NCI-H226 (cell line): ENCODE results near the gene DMD.

Experiments used
- DNase-seq: peaks from one replicate; pipeline ENCODE4 v3.0.0-alpha.2; 2015

Gene DMD

DNA sequence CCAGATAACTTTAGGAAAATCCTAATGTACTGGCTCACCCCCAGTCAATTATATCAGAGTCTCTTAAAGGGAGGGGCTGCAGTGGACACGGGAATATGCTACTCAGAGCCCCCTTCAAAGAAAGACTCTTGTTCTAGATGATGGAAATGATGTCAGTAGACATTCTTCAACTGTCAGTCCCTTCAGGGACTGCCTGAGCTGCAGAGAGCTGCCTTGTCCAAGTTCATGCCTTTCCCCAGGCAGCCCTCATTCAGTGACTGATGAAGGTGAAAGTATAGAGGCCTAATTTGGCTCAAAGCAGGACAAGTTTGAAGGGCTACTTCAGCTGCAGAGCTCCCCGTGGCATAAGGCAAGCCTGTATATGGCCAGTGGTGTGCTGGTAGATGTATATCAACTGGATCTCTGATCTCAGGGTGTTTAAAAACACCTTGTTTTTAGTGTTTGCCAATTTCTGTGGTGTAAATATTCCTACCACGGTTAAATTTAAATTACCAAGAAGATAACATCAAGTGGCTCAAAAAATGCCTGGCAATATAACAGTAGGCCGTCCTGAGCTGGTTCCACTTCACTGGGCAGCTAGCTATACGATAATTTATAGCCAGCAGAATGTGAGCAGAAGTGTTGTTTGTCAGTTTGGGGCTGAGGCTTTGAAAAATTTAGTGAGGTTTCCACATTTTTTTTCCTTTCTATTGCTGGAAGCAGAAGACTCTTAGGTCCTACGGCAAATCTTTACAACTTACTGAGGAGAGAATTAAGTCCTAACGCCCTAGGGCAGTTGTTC, 1390.7 kb downstream of the DMD start:
- no peak for DNase-seq

- no peak for DNase-seq
Measured at GRCh38 chrX:31819455-31819854, 1391.9 kb downstream of the DMD start.

- no peak for DNase-seq
Measured at GRCh38 chrX:31811106-31811505, 1400.2 kb downstream of the DMD start.

GRCh38 chrX:31808357-31808756, 1403.0 kb downstream of the DMD start:
- DNase-seq = no peak

DNA sequence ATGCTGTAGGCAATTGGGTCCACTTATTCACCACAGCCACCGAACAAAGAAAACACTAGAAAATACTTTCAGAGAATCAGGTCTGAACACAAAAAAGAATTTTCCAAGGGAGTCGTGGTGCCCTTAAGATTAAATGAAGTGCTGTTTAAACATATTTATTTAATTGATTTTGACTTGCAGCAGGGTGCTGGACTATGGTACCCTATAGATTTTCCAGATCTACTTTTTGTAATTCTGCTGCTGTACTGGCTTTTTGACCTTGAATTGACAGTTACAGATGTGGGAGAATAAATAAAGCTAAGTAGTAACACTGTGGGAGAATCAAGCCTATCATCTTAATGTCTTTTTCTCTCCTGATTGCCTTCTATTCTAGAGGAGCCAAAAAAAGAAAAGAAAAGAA, 1404.2 kb downstream of the DMD start:
- no peak for DNase-seq

GRCh38 chrX:31805781-31806180, 1405.6 kb downstream of the DMD start:
- DNase-seq = no peak

- no peak for DNase-seq
Measured at GRCh38 chrX:31800219-31800618, 1411.1 kb downstream of the DMD start.

DNA sequence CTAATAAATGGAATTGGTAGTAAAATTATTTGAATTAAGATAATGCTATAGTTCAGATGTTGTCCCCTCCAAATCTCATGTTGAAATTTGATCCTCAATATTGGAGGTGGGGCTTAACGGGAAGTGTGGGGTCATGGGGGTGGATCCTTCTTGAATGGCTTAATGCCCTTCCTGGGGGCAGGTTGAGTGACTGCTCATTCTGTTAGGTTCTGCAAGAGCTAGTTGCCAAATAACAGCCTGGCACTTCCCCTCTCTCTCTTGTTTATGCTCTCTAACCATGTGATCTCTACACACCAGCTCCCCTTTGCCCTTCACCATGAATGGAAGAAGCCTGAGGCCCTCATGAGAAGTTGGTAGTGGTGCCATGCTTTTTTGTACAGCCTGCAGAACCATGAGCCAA, 1414.7 kb downstream of the DMD start:
- no peak for DNase-seq

DNA sequence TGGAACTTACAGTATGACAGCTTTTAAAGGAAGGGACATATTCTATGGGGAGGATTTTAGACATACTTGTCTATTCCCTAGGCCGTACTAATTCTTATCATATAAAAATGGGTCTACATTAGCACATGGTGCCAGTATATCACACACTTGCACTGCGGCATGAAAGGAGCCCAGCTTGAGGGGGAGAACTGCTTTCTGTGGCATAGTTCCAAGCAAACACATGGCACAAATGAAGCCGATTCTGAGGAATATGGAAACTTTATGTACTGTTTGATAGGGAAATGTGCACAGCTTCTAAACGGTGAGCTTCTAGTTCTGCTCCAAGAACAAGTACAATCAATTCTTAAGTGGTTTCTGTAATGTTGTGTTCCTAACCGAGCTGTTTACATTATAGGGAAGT, 1463.9 kb downstream of the DMD start:
- DNase-seq = no peak

- no peak for DNase-seq
Measured at GRCh38 chrX:31743004-31743403, 1468.3 kb downstream of the DMD start.

GRCh38 chrX:31717474-31717873, 1493.9 kb downstream of the DMD start:
- no peak for DNase-seq

GRCh38 chrX:31715675-31716074, 1495.7 kb downstream of the DMD start:
- DNase-seq = no peak

GRCh38 chrX:31714797-31715196, 1496.6 kb downstream of the DMD start:
- no peak for DNase-seq

DNA sequence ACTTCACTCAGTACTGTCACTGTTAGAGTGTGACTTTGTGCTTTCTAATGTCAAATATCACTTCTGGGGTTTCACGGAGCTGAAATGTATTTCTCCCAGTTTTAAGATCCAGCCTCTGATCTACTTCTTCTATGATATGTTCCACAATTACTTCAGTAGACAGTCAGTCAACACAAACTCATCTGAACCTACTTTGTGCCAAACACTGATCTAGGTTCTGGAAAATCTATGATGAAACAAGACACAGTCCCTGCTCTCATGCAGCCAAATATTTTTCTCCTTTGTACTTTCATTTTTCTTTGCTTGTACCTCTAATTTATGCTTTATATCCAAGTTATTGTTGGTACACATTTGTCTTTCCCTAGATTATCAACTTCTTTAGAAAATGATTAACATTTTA, 1498.2 kb downstream of the DMD start:
- no peak for DNase-seq

DNA sequence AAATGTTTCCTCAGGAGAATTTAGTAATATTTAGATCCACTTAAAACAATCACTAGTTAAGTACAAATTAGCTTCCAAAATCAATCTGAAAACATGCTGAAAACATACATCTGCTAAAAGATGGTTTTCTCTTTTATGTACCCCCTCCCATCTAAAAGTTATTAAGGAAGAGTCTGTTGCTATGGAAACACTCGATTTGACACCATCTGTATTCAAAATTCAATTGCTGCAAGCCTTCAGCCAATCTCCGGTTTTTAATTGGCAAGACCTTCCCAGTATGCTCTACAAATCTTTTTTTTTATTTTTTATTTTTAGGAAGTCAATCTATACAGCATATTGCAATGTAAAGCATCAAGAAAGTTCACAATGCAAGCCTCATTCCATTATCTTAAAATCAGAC, 1500.2 kb downstream of the DMD start:
- no peak for DNase-seq

GRCh38 chrX:31708116-31708515, 1503.2 kb downstream of the DMD start:
- DNase-seq = peak; percentile 71

DNA sequence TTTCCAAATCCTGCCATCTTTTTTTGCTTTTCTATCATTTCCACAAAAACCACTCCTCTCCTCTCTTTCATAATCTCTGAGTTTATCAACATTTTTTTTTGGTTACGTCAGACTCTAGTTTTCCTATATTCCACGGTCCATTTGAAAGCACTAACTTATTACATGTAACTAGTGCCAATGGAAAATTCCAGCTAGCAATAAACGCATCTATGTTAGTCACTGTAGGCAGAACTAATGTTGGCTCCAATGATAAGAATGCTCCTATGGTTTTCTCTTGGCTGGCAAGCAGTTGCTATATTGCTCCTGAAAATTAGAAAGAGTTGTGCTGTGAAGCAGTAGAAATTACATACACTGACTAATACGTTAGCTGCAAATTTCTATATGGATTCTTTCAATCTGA, 1504.9 kb downstream of the DMD start:
- DNase-seq = peak; percentile 76

GRCh38 chrX:31705816-31706215, 1505.5 kb downstream of the DMD start:
- DNase-seq = no peak

GRCh38 chrX:31704938-31705337, 1506.4 kb downstream of the DMD start:
- no peak for DNase-seq

GRCh38 chrX:31702222-31702621, 1509.1 kb downstream of the DMD start:
- DNase-seq = no peak

- DNase-seq = no peak
Measured at GRCh38 chrX:31697294-31697916, 1513.9 kb downstream of the DMD start.

- no peak for DNase-seq
Measured at GRCh38 chrX:31679861-31680260, 1531.5 kb downstream of the DMD start.

DNA sequence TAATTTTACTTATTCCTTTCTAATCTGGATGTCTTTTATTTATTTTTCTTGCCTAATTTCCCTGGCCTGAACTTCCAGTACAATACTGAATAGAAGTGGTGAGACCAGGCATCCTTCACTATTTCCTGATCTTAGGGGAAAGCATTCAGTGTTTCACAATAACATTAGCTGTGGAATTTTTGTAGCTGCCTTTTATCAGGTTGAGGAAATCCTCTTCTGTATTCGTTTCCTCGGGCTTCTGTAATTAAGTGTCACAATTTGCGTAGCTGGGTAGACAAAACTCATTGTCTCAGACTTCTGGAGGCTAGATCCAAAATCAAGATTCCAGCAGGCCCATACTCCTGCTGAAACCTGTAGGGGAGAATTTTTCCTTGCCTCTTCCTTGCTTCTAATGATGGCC, 1541.1 kb downstream of the DMD start:
- no peak for DNase-seq

GRCh38 chrX:31665454-31665853, 1545.9 kb downstream of the DMD start:
- DNase-seq = no peak

DNA sequence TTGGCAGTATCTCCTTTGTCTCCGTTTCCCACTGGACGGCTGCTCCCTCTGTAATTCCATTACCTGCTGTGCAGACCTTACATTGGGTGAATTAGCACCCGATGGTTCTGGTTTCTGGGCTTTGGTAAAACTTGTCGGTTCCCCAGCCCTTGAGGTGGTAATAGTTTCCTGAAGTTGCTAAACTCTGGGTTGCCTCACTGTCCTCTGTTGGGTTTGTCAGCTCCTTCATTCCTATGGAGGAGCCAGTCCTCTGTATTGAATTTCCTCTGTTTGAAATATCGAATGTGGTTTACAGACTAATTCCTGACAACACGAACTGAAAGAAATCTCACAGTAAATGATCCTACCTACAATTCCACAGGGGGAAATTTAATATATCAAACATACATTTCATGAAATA, 1548.2 kb downstream of the DMD start:
- DNase-seq = no peak
